Stimulated activated CD4-positive, alpha-beta T cell treated with anti-CD3 and anti-CD28 coated beads, Interleukin-2, amount 100 ng/mL, for 24 hours (primary cell): ENCODE measurements around the gene TOR4A.

ENCODE experiments used
- DNase-seq, 2 donors: peaks; one replicate each; pipeline ENCODE4 v3.0.0-alpha.2; 2020

The TOR4A gene

GRCh38 chr9:137296670-137297664, 19.4 kb downstream of the TOR4A start:
- no peak for DNase-seq

- DNase-seq: no peak
Observed at GRCh38 chr9:137297966-137298365, 20.4 kb downstream of the TOR4A start.

- DNase-seq: no peak
Observed at GRCh38 chr9:137298401-137299202, 21.1 kb downstream of the TOR4A start.

- no peak for DNase-seq
Observed at GRCh38 chr9:137299203-137299565, 21.7 kb downstream of the TOR4A start.

- no peak for DNase-seq
Observed at GRCh38 chr9:137299938-137300337, 22.4 kb downstream of the TOR4A start.

- no peak for DNase-seq
Observed at GRCh38 chr9:137300567-137301080, 23.1 kb downstream of the TOR4A start.

GRCh38 chr9:137301081-137301947, 23.8 kb downstream of the TOR4A start:
- DNase-seq: peak in 1 of 2 donors; percentile 52

GRCh38 chr9:137302118-137302448, 24.6 kb downstream of the TOR4A start, which contains the start of gene NRARP:
Gene NRARP, minus strand, starts transcription at chr9:137302271. Its CDS starts 343 bp downstream, at chr9:137301928.
- DNase-seq: peak; percentile 91 to 93

GRCh38 chr9:137302449-137303150, 25.1 kb downstream of the TOR4A start:
- DNase-seq: no peak

- no peak for DNase-seq
Observed at GRCh38 chr9:137303151-137303892, 25.8 kb downstream of the TOR4A start.

GRCh38 chr9:137303893-137304382, 26.4 kb downstream of the TOR4A start:
- no peak for DNase-seq

- DNase-seq: no peak
Observed at GRCh38 chr9:137304383-137305059, 27.0 kb downstream of the TOR4A start.

- DNase-seq: peak; percentile 63 to 78
Observed at GRCh38 chr9:137305060-137305797, 27.7 kb downstream of the TOR4A start.

- no peak for DNase-seq
Observed at GRCh38 chr9:137305798-137306065, 28.2 kb downstream of the TOR4A start.

- DNase-seq: no peak
Observed at GRCh38 chr9:137306066-137306849, 28.7 kb downstream of the TOR4A start.

- no peak for DNase-seq
Observed at GRCh38 chr9:137306850-137307254, 29.3 kb downstream of the TOR4A start.

- no peak for DNase-seq
Observed at GRCh38 chr9:137307255-137308056, 29.9 kb downstream of the TOR4A start.

GRCh38 chr9:137308057-137308619, 30.6 kb downstream of the TOR4A start:
- DNase-seq: no peak
